KBM-7 (cell line): ENCODE measurements around the gene ANKH.
"Not testable (repeated sequence)": the region's sequence is repeated elsewhere in the genome, so short reads cannot be mapped to it uniquely, and the experiment has no call there.

Experiments used
- DNase-seq: peaks from one replicate; pipeline ENCODE4 v3.0.0-alpha.2; 2015
- in situ Hi-C: fragments of 300-500 bp; cut with MboI; formaldehyde crosslinking; loops from 2 replicates; pipeline ENCODE4 v1.14.3; 2020; ENCODE audit warnings: low sequenced_read_pairs, low pct_unique_long_range_greater_than_20kb, mixed read lengths

ANKH gene

DNA sequence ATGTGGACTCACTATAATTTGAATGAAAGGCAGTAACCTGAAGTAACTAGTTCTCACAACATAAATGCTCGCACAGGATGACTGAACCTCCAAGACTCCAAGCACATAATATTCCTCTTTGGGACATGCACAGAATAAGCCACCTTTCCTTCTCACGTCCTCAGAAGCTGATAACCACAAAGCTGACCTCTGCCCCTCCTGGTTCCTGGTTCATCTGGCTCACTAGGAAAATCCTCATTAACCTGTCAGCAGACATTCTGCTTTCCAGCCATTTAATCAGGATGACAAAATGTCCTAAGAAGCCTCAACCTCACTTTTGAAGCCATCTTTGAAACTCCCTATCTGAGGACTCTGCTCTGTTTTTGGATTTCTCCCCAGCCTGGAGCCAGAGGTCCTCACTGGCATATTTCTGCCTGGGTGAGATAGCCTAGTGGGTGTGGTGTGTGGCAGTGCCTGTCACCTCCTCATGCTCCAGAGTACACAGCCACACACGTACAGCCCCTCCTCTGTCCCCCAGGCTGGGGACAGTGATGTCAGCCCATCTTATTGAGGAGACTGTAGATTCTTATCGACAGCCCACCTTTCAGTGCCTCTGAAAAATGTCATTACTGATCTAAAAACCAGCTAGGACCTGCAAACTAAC is 10.3 kb downstream of the ANKH start:
- no peak for DNase-seq
- in situ Hi-C loops: no loop called here

DNA sequence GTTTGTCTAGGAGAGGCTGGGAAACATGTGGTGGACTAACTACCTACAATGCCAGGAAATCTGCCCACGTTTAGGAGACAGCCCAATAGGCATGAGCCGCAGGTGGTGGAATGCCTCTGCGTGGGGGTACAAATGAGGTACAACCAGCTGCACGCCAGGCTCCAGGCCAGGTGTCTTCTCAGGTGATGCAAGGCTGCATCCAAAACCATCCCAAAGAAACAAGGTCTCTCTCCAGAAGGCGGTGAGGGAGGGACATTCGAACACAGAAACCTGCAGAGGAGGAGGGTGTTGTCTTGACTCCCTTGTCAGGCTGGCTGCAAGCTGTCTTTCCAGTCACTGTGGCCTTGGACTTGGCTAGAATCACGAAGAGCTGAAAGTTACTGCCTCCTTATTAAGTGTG is 11.6 kb downstream of the ANKH start:
- DNase-seq: no peak
- in situ Hi-C loops: no loop called here

DNA sequence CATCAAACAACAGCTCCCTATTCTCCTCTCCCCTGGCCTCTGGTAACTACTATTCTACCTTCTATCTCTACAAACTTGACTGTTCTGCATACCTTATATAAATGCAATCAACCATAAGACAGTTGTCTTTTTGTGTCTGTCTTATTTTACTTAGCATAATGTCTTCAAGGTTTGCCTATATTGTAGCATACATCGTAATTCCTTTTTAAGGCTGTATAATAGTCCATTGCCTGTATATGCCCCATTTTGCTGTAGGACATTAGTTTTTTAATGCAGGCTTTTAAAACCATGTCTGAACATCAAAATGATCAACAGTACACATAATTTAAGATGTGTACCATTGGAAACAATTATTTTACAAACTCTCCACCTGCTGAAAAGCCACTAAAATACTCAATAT is 12.4 kb downstream of the ANKH start:
- DNase-seq: no peak
- in situ Hi-C loops: no loop called here

DNA sequence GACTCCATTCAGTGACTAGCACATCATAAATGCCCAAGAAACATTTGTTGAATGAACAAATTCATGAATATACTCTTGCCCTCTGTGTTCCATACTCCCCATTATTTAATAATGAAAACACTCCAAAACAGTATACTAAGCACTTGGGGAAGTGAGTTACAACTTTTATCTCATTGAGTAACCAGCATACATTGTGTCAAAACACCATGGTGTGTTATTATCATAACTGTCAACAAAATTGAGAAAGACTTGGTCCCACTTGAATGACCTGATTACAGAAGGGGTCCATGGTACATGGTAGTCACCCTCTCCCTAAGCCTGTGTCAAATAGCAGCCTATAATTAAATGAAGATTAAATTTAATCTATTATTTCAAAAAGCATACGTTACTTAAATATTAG is 16.2 kb downstream of the ANKH start:
- no peak for DNase-seq
- in situ Hi-C loops: no loop called here

DNA sequence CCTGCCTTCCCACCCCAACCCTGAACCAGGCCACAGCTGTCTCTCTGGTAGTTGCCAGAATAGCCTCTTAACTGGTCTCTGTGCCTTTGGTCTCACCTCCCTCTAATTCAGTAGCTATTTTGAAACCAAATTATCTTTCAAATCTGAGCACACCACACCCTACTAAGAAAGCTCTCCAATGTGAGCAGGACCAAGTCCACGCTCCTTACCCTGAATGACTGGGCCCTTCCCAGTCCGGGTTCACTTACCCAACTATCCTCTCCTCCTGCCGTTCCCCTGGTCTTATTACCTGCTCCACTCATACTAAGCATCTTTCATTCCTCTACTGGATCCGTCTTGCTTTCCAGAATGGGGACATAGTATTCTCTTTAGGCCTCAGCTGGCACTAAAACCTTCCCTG is 16.8 kb downstream of the ANKH start:
- in situ Hi-C loops: no loop called here

DNA sequence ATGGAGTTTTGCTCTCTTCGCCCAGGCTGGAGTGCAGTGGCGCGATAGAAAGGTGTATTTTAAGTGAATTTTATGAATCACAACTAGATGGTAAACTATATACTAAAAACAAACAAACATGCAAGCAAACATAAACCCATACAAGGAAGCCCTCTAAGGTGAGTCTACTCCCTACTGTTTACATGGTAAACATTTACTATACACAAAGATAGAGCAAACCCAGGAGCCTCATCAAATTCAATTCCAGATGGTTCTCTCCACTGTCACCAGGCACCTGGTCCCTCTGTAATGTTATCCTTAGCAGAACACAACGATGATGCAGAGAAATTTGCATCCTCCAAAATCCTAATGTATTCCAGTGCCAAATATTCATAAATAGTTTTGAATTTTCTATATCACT is 17.9 kb downstream of the ANKH start:
- in situ Hi-C loops: no loop called here
- DNase-seq: no peak

More for the DNA sequence above, 16.8 kb downstream of the ANKH start:
- DNase-seq: no peak

DNA sequence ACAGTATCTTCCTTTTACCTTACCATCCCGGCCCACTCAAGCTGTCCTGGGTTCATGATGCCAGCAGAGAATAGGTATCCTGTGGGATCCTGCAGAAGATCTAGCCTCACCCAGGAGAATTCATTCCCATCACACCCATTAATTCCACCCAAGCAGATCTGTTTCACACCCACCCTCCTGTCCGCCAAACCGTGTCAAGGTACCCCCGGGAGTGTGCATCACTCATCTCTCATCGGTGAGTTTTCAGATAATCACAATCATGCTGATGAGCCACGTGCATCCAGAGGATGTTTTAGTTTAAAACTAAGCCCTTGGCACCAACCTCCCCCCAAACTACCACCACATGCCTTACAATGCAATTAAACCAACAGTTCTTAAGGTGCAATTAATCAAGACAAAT is 18.8 kb downstream of the ANKH start:
- in situ Hi-C loops: no loop called here
- DNase-seq: no peak

DNA sequence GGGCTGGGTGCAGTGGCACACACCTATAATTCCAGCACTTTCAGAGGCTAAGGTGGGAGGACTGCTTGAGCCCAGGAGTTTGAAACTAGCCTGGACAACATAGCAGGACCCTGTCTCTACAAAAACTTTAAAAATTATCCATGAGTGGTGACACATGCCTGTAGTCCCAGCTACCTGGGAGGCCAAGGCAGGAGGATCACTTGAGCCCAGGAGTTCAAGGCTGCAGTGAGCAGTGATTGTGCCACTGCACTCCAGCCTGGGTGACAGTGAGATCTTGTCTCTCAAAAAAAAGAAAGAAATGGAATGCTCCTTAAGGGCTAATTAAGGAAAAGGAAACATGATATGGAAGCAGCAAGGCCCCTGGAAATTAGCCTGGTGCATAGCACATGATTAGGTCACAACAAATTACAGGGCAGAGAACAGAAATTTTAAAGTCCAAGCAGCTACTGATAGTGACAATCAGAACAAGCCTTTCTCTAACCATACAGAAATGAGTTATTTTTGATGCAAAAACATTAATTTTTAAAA is 19.5 kb downstream of the ANKH start:
- no peak for DNase-seq
- in situ Hi-C loops: no loop called here

DNA sequence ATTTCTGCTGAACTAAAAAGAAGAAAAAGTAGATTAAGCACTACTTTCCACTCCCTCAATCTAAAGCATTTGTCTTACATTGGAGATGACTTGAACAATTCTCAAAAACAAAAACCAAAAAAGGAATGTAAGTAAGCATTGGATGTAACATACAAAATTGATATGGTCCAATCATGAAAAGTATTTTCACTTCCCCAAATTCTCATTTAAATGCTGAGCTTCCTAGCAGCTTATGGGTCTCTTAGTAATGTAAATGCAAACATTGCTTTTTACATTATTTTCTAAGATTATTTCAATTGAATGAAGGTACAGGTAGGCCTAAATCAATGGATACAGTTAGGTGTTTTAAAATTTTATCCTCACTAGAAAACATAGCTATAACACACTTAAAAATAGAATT is 20.0 kb downstream of the ANKH start:
- no peak for DNase-seq
- in situ Hi-C loops: no loop called here

DNA sequence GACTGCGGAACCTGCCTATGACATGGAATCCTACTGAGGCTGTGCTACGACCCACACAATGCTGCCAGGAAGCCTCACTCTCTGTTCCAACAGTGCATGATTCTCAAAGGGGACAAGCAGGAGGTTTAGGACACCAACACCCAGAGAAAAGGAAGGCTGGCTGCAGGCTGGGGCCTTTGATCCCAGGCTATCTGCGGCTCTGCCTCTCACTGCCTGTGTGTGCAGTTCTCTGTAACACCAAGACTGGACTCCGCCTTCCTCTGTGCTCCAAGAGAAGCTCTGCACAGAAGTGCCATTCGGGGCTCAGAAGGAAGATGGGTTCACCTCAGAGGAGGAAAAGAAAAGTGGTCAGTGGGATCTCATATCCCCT is 20.5 kb downstream of the ANKH start:
- DNase-seq: no peak
- in situ Hi-C loops: no loop called here

DNA sequence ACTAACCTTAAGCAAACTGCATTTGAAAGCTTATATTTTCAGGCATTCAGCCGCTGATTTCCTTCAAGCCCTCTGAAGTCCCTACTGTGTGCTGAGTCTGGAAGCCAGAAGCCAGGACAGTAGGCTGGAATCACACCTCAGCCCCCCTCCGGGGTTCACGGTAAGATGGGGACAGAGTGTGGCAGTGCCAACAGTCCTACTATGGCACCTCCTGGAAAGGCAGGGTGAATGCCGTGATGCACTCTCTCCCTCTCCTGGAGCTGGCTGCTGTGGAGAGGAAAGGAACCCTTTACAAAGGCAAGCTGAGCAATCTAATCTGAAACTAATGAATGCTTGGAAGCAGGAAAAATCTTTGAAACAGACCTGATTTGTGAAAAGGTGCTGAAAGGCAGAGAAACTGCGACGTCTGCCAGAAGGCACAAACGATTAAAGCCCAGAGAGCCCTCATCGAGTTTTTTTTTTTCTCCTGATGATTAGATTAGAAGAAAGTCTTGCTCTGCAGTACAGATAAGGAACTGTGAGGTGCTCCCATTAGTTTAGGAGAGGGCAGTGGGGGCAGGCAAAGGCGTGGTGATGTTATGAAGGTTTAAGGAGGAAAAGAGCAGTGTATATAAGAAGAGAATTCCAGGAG is 21.0 kb downstream of the ANKH start:
- in situ Hi-C loops: no loop called here

DNA sequence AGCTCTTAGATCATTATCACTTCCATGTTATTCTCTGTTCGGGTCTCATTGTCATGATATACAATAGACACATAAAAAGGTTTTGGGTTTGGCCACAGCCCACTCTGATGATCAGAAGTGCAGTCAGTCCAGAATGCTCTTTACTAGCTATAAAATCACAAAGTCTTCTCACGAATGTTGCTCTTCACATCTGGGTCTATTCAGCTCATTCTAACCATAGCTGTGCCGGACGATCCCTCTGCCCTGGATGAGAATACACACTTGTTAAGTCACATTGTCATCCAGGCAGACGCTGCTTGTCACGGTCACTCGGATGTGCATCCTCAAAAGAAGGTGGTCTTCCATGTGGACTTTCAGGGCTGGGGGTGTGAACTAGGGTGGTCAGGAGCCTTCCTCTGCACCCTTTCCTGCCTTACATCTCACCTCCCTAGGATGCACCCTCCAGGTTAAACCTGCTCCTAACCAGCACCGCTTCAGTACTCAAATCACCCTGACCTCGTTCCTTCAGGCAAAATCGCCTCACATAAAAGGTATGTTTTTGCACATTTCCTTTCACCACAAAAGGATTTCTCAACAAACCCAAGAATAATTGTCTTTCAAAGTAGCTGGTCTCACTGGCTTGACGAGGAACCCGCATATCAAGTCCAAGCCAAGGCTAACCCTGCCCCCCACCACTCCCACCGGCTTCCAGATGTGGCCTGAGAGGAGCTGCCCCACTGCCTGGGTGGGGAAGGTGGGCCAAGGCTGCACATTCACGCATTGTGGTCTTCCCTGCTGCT is 21.9 kb downstream of the ANKH start:
- no peak for DNase-seq
- in situ Hi-C loops: no loop called here

More for the DNA sequence above, 21.0 kb downstream of the ANKH start:
- DNase-seq: no peak

DNA sequence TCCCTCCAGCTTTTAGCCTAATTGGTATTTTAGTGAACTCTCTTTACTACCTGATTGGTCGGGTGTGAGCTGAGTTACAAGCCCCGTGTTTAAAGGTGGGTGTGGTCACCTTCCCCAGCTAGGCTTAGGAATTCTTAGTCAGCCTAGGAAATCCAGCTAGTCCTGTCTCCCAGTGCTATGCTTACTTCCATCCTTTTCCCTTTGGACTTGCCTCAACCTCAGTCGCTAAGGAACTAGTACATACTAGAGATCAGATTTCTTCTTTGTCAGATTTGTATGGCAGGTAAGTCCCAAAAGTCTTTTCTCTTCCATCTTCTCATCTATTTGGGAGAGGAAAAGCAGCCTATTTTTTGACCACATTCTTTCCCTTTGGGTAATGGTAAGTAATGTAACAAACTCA is 22.6 kb downstream of the ANKH start:
- DNase-seq, in situ Hi-C loops: not testable (repeated sequence)

DNA sequence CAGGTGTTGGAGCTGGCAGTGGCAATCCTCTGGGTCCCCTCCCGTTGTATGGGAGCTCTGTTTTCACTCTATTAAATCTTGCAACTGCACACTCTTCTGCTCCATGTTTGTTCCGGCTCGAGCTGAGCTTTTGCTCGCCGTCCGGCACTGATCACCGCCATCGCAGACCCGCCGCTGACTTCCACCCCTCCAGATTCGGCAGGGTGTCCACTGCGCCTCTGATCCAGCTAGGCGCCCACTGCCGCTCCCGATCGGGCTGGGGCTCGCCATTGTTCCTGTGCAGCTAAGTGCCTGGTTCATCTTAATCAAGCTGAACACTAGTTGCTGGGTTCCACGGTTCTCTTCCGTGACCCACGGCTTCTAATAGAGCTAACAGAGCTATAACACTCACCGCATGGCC is 23.2 kb downstream of the ANKH start:
- in situ Hi-C loops: no loop called here
- DNase-seq: no peak

DNA sequence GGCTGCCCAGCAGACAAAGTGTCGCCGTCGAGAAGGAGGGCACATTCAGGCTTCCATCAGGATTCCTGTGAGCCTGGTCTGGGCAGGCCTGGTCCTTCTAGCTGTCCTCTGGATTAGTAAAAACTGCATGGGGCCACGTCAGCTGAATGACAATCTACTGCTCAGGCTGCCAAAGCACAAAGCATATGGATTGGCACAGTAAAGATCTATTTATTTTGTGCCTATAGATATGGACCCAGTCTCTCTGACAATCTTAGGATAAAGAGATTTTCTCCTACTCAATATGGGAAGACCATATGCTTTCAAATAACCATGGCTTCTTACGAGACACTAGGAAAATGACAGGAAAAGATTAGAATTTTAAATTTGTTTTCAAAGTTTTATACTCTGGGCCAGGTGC is 24.1 kb downstream of the ANKH start:
- no peak for DNase-seq
- in situ Hi-C loops: no loop called here

DNA sequence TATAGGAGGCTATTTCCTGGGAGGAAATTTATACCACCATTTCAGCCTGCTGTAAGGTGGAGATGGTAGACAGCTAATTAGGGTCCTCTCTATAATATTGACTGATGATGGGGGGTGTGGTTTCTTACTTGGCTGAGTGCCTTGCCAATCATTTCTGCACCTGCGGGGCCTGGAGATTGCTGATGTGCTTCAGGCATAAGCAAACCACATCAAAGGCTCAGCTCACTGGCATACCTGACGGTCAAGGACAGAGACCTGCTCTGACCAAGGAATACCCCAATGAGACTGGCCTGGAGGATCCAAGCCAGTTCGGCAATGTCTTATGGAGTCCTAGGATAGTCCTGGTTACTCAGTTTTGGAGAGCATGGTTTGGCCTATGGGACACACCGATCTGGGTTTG is 29.5 kb downstream of the ANKH start:
- no peak for DNase-seq

DNA sequence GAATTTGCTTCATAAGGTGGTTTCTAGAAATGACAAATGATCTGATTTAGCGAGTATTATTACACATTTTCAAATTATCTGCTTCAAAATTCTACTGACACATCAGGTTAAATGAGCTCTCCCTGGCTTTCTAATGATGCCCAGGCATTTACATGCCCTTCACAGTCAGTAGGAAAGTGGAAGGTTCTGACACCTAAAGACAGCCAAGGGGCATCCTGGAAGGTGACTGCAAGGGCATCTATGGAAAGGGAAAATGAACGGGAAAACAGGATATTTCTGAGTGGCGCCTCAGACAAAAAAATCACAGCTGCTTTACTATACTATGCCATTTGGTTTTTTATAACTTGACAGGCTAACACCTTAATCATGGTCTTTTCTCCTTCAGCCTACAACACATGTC is 31.0 kb downstream of the ANKH start:
- in situ Hi-C loops: no loop called here
- DNase-seq: no peak

More for the DNA sequence above, 29.5 kb downstream of the ANKH start:
- in situ Hi-C loops: no loop called here

DNA sequence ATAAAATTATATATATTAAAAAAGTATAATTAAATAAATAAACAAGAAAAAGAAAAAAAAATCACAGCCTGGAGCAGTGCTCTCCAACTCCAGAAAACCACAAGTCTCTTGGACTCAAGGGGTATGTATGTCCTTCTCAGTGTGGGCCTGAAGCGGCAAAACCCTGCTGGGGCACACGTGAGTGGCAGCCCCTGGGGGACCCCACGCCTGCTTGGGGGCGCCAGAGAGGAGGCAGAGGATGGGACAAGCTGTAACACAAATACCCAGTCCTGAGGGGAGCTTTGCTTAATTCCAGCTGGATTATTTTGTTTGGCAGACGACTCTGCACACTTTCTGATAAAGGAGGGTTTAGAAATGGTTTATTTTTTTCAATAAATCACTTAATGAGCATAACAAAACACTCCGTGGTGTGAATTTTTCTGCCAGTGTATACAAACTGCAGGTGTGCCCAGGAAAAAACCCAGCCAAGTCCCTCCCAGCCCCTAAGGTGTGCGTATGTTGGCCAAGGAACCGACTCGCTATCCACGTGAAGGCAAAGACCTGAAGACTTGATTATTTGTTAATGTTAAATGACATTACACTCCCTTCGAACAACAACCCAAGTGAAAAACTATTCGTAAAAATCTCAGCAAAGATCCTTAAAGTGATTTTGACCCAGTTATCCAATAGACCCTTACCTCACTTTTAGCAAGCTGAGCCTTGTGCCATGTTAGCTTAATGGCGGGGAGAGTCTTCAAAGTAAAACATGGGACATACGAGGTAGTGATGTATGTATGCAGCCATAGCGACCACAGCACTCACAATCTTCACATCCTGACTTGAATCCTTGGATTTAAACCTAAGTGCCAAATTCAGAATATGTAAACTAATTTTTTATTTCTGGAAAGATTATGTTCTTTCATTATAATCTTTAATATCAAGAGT is 32.9 kb downstream of the ANKH start:
- DNase-seq: no peak
- in situ Hi-C loops: no loop called here

DNA sequence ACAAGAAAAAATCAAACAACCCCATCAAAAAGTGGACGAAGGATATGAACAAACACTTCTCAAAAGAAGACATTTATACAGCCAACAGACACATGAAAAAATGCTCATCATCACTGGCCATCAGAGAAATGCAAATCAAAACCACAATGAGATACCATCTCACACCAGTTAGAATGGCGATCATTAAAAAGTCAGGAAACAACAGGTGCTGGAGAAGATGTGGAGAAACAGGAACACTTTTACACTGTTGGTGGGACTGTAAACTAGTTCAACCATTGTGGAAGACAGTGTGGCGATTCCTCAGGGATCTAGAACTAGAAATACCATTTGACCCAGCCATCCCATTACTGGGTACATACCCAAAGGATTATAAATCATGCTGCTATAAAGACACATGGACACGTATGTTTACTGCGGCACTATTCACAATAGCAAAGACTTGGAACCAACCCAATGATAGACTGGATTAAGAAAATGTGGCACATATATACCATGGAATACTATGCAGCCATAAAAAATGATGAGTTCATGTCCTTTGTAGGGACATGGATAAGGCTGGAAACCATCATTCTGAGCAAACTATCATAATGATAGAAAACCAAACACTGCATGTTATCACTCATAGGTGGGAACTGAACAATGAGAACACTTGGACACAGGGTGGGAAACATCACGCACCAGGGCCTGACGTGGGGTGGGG is 34.0 kb downstream of the ANKH start:
- DNase-seq, in situ Hi-C loops: not testable (repeated sequence)
